Anterior cingulate cortex (tissue), 58 donors: Measurements from ENCODE around the gene METTL6.
A peak's percentile ranks its signal among the peaks of the same experiment; 100 is the strongest.
"Not testable (repeated sequence)": the region's sequence is repeated elsewhere in the genome, so short reads cannot be mapped to it uniquely, and the experiment has no call there.

Source experiments
- DNase-seq, 58 donors: peaks; one replicate each; lab custom pipeline; 2025; lab: John Stamatoyannopoulos, UW

The METTL6 gene

DNA sequence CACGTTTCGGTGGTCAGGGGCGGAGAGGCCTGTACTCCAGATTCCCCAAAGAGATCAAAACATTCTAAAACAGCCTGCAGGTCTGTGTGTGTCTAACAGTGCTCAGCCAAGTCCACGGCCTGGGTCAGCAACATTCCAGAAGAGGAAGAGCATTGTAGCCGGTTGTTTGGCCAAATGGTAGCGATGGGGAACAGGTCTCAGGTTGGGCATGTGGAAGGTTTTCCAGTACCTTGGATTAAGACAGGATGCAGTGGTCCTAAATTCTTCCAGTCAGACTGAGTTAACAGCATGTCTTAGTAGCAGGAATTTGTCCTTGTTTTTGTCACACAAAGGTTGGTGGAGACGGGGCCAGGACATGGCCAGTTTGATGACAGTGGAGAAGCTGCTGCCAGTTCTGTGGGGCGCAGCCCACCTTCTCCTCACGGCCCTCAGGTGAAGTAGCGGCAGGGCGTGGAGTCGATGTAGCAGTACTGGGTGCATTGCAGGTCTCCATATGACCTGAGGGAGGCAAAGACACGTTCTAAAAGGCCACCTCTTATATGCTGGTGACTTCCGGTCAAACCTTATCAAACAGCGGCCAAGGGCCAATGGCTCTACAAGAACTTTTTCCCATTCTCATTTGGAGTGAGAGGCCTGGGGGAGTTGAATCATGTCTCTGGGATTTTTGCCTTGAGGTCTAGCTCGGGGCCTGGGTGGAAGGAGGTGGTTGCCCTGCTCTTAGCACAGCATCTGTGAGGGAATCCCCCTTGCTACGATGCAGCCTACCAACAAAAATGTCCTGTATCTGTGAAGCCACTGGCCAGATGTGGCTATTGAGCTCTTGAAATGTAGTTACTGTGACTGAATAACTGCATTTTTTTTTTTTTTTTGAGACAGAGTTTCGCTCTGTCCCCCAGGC is 24.1 kb upstream of the METTL6 start:
- DNase-seq = no peak

- no peak for DNase-seq
Observed at GRCh38 chr3:15450438-15451215, 23.3 kb upstream of the METTL6 start.

GRCh38 chr3:15449489-15450224 is 22.3 kb upstream of the METTL6 start:
- no peak for DNase-seq

- no peak for DNase-seq
Observed at GRCh38 chr3:15443826-15444524, 16.6 kb upstream of the METTL6 start.

DNA sequence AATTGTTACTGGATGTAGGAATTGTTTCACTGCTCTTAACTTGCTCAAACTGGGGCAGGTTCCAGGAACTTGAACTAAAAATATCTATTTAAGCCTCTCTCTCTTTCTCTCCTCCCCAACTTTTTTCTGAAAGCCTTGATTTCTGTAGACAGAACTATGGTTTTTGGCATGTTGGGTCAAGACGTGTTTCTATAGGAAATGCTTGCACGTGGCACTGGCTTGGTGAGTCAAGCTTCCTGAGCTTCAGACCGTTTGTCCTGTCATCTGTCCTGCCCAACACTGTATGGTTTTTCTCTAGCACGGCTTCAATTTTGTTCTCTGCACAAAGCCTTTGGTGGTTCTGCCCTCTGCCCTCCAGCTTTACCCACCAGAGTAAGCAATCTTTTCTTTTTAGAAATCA is 13.5 kb upstream of the METTL6 start:
- no peak for DNase-seq

DNA sequence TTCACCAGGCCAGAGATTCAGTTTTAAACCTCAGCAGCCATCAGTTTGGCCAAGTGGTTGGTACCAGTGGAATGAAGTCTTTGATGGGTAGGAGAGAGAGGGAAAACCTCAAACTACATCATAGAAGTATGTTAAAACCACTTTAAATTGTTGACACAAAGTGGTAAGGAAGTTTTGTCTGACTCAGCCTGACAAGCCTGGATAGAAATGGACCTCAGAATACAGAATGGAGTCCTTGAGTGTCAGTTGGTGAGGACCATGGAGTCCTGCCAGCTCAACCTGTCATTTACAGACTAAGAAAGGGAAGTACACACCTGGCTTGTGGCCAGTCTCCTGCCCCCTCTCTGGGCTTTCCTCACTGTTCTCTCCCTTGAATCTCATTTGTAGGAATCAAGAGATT is 12.1 kb upstream of the METTL6 start:
- DNase-seq = no peak

DNA sequence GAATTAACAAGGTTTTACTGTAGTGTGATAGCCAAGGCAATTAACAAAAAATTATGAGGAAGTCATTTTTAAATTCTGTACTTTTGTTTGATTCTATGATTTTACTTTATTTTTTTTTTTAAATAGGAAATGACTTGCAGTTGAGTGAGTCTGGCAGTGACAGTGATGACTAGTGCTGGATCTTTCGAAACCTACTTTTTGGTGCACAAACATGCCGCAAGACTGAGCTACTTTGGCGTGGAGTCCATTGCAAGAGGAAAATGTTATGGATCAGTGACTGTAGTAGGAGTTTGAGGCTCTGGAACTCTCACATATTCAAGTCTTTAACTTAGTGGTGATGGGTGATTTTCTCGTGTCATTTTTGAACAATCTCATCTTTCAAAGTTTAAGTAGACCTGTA is 11.6 kb upstream of the METTL6 start:
- DNase-seq = no peak

GRCh38 chr3:15436246-15436645 is 8.9 kb upstream of the METTL6 start:
- DNase-seq = peak in 14 of 58 donors; percentile 3 to 42 (median 8)

DNA sequence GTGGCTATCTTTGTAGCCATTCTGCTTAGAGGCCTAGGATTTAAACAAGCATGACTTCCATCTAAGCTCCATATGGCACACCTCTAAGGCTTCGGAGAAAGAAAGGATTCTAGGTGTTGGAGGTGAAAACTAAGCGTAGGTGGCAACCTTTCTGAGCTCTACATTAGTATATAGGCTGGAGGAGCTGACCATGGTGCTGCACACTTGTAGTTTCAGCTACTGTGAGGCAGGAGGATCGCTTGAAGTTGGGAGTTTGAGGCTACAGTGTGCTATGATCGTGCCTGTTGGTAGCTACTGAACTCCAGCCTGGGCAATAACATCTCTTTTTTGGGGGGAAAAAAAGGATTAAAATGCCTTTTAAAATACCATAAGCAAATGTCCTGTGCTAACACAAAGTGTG is 7.4 kb upstream of the METTL6 start:
- no peak for DNase-seq

DNA sequence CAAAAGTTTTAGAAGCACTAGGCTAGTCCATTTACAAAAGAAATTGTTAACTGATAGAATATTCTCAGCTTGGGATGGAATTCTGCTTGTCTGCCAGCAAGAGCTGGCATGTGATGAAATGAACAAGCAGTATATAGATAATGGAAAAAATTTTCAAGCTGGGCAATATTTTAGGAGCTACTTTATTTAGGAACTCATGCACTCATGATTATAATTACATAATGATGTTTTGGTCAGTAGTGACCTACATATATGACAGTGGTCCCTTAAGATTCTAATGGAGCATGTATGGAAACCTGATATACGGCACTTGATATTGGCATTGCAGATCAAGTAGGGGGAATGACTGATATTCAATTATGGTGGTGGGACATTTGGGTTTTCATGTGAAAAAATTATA is 6.2 kb upstream of the METTL6 start:
- DNase-seq = no peak

GRCh38 chr3:15431256-15431837 is 4.0 kb upstream of the METTL6 start:
- no peak for DNase-seq

DNA sequence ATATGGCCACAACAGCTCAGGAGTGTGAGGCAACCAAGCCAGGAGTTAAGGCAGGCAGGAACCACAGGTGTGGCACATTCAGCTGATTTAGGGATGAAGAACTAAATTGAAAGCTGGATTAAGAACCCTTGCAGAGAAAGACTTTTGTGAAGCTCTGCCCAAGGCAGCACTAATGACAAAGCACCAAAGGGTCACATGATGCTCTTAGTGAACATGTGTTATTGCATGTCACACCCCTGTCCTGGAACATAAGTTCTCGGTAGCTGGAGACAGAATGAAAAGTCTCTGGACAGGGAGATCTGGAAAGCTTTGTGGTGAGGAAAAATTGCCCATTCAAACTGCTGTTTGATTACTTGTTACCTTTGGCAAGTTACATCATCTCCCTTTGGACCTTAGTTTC is 3.3 kb upstream of the METTL6 start:
- DNase-seq = no peak

- DNase-seq = no peak
Observed at GRCh38 chr3:15429080-15429479, 1.7 kb upstream of the METTL6 start.

DNA sequence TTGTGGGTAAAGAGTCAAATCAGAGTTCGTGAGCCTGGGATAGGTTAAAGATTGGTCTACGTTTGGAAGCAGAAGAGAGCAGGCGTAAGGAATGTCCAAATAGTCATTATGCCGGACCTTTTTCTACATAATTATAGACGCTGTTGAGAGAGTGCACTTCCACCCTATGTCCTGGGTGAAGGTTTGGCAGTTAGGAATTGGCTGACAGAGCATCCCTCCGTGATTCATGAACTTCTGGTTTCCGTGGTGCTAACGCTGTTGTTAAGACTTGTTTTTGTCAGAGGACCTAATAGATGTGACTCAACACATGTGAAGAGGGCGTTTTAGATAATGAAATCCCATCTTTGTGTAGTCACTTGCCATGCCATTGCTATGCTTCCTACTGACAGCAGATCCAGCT is 1.2 kb upstream of the METTL6 start:
- no peak for DNase-seq

DNA sequence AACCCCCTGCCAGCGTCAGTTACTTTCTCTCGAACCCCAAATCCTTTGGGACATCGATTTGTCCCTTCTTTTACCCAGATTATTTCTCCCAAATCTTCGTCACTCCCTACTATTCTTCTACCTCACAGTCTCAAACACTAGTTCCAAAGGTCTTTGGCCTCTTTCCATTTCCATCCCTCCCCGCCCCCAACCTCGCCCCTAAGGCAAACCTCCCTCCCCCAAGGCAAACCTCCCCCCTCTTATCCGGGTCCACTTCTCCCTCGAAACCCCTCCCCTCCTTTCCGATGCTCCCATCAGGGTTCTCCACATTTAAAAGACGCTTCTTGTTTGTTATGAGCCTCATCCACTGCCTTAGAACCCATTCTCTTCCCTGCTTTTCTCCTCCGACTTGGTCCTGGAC is 637 bp upstream of the METTL6 start:
- DNase-seq = no peak

DNA sequence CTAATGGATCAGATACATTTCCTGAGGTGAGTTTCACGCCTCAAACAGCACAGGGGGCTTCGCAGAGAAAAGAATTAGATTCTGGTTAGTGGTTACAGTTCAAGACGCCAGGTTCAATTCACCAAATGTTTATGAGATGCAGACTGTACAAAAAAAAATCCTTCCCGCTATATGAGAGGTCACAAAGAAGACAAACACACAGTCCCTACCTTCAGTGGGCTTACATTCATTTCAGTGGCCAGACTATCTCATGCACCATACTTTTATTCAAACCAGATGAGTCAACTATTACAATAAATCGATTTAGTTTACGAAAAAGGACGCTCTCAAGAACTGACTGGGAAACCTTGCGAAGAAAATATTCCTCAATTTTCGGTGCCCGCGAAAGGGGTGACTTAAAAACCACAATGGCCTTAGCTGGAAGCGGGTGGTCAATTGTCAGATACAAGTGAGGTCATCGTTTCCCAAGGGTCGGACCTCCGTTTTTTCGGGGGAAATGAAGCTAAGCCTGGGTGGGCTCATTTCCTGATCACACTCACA is 695 bp downstream of the METTL6 start:
- no peak for DNase-seq

DNA sequence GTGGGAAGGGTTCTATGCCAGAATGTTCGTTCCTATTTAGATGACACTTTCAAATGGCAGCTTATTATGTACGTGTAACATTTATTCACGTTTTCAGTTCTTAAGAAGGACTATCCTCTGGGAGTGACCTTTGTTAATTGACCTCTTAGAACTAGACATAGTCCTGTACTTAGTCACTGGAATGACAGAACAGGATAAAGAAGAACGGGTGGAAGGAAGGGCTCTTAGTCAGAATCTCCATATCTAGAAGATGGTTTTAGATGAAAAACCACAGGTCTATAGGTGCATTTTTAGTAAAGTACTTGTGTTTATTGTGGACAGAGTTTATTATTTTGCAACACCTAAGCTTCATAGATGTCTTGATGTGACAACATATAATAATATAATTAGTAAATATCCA is 6.5 kb downstream of the METTL6 start:
- no peak for DNase-seq

DNA sequence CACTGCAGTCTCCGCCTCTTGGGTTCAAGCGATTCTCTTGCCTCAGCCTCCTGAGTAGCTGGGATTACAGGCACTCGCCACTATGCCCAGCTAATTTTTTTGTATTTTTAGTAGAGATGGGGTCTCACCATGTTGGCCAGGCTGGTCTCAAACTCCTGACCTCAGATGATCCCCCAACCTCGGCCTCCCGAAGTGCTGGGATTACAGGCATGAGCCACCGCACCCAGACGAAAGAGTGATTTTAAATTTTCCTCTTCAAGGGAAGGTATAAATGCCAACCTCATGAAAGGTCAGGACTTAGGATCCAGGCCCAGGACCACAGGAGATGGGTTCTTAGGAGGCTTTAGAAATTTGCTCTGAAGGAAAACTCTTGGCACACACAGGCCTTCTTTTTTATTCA is 16.4 kb downstream of the METTL6 start:
- DNase-seq = not testable (repeated sequence)

- DNase-seq = no peak
Observed at GRCh38 chr3:15409774-15410173, 17.6 kb downstream of the METTL6 start.

DNA sequence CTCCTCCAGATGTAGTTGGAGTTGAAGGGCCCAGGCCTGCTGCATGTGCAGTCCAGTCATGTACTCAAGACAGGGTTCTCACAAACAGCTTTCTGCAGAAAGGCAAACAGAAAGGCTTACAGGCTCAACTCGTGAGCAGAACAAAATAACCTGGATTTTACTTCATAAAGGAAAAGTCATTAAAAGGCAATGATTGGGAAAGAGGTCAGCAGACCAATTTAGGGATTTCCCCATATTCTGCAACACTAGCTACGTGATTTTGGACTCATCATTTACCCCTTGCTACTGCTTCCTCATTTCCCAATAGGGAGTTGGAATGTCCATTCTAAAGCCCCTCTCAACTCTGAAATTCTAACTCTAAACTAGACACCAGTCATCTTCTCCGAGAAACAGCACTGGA is 18.1 kb downstream of the METTL6 start:
- no peak for DNase-seq
